HFFc6 (cell line): Measurements from ENCODE around the gene CTNND2. TPM values are rescaled to one million over a fixed set of nuclear protein-coding genes. Genes with fewer than 3 reads are reported as not detected.

ENCODE experiments used
- DNase-seq: peaks from one replicate; pipeline ENCODE4 v3.0.0-alpha.2; 2018
- H3K27ac Mint-ChIP-seq: 2 replicates; pipeline ENCODE4 v1.8.0; 2020; ENCODE audit warnings: mild to moderate bottlenecking, mixed read lengths
- H3K27me3 Mint-ChIP-seq: 2 replicates; pipeline ENCODE4 v1.8.0; 2021; ENCODE audit warnings: mild to moderate bottlenecking, moderate library complexity, mixed read lengths; ENCODE audit not compliant: insufficient read depth
- H3K36me3 Mint-ChIP-seq: 2 replicates; pipeline ENCODE4 v1.8.0; 2021; ENCODE audit warnings: low read depth, mixed read lengths
- H3K4me1 Mint-ChIP-seq: 2 replicates; pipeline ENCODE4 v1.8.0; 2020; ENCODE audit warnings: low read depth, mixed read lengths
- H3K4me3 Mint-ChIP-seq: 2 replicates; pipeline ENCODE4 v1.8.0; 2020; ENCODE audit warnings: mild to moderate bottlenecking, moderate library complexity, mixed read lengths
- H3K9me3 Mint-ChIP-seq: 2 replicates; pipeline ENCODE4 v1.8.0; 2020; ENCODE audit warnings: mild to moderate bottlenecking, mixed read lengths
- total RNA-seq, 6 experiments: library from RNA; stranded (reverse); fragmentation: NEBNext Ultra II Directional; extraction: Animal tissue kit (Norgen Biotek cat#: 25700); gene quantifications; 2 replicates in 1 of 6; 3 replicates in 5 of 6; pipeline ENCODE4 v1.2.3, GENCODE V29; 2021
- TF ChIP-seq, protein P1 (sequence below): fragments of 200-600 bp; sonication (generic); IDR thresholded peaks from 2 replicates; pipeline ENCODE4 v1.5.0; 2021; ENCODE audit warnings: antibody characterized with exemption, mild to moderate bottlenecking

The CTNND2 gene
- total RNA-seq, 6 experiments from 2014 or later: not detected

DNA sequence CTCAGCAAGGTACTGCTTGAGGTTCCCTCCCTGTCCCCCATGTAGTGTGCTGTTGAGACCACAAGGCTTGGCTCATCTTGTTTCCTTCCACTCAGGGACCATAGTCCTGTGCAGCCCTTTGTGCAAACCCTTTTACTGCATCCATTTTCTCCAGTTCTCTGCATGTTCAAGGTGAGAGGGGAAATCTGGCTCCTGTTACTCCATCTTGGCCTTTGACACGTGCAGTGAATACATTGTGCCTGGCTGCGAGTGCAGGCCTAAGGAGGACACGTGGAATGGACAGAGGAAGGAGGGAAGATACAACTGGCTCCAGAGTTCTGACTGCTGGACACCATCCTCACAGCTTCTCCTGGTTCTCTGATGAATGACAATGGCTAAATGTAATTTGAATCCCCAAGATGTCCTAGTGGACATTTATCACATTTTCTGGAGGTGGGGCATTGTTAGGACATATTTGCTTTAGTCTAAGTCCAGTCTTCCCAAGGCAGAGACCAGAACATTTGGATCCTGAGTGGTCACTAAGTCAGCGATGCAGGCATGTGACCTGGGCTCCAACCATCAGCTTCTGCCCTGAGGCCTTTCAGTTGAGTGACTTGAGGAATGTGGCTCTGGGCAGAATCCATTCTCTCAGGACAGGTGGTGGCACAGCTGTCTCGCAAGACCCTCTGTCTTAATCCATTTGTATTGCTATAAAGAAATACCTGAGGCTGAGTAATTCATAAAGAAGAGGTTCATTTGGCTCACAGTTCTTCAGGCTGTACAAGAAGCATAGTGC lies 954.2 kb downstream of the CTNND2 start:
- Mint-ChIP-seq H3K36me3 (no peaks in the 10 kb centered on the region), H3K9me3 (no peaks in the 10 kb centered on the region), H3K4me1 (no peaks in the 10 kb centered on the region), H3K27me3 (peaks cover 1% of the 10 kb centered on the region), H3K4me3 (no peak overlapping the region), H3K27ac (no peak overlapping the region)
- no peak for DNase-seq
- TF ChIP-seq, protein P1, sequence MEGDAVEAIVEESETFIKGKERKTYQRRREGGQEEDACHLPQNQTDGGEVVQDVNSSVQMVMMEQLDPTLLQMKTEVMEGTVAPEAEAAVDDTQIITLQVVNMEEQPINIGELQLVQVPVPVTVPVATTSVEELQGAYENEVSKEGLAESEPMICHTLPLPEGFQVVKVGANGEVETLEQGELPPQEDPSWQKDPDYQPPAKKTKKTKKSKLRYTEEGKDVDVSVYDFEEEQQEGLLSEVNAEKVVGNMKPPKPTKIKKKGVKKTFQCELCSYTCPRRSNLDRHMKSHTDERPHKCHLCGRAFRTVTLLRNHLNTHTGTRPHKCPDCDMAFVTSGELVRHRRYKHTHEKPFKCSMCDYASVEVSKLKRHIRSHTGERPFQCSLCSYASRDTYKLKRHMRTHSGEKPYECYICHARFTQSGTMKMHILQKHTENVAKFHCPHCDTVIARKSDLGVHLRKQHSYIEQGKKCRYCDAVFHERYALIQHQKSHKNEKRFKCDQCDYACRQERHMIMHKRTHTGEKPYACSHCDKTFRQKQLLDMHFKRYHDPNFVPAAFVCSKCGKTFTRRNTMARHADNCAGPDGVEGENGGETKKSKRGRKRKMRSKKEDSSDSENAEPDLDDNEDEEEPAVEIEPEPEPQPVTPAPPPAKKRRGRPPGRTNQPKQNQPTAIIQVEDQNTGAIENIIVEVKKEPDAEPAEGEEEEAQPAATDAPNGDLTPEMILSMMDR: no peak

GRCh38 chr5:10946050-10946449 lies 958.2 kb downstream of the CTNND2 start:
- TF ChIP-seq, protein P1: no peak
- H3K4me1 Mint-ChIP-seq: no peaks in the 10 kb centered on the region
- H3K36me3 Mint-ChIP-seq: no peaks in the 10 kb centered on the region
- no peaks in the 10 kb centered on the region for H3K9me3 Mint-ChIP-seq
- H3K27ac Mint-ChIP-seq: no peak overlapping the region
- no peak for DNase-seq
- H3K4me3 Mint-ChIP-seq: no peak overlapping the region
- H3K27me3 Mint-ChIP-seq: peaks cover 12% of the 10 kb centered on the region

GRCh38 chr5:10941900-10942299 lies 962.3 kb downstream of the CTNND2 start:
- Mint-ChIP-seq H3K4me1 (no peaks in the 10 kb centered on the region), H3K36me3 (no peaks in the 10 kb centered on the region)

GRCh38 chr5:10936081-10936855 lies 968.0 kb downstream of the CTNND2 start:
- Mint-ChIP-seq H3K9me3 (no peaks in the 10 kb centered on the region), H3K4me3 (no peak overlapping the region), H3K4me1 (no peaks in the 10 kb centered on the region), H3K36me3 (no peaks in the 10 kb centered on the region), H3K27ac (no peak overlapping the region), H3K27me3 (peaks cover 29% of the 10 kb centered on the region)
- TF ChIP-seq, protein P1: no peak
- DNase-seq: no peak

More at GRCh38 chr5:10941900-10942299, 962.3 kb downstream of the CTNND2 start:
- Mint-ChIP-seq H3K27ac (no peak overlapping the region), H3K4me3 (no peak overlapping the region), H3K9me3 (no peaks in the 10 kb centered on the region), H3K27me3 (peaks cover 16% of the 10 kb centered on the region)
- no peak for DNase-seq
- TF ChIP-seq, protein P1: no peak

- Mint-ChIP-seq H3K9me3 (peaks cover 1% of the 10 kb centered on the region; the same call in 1 of the 2 replicates), H3K27ac (no peak overlapping the region), H3K36me3 (no peaks in the 10 kb centered on the region), H3K4me3 (no peak overlapping the region), H3K4me1 (no peaks in the 10 kb centered on the region), H3K27me3 (peaks cover 29% of the 10 kb centered on the region)
- no peak for DNase-seq
- TF ChIP-seq, protein P1: no peak
Observed at GRCh38 chr5:10935536-10935935, 968.7 kb downstream of the CTNND2 start.
